ENCODE measurements around the gene MYBBP1A. TPM values are rescaled to one million over a fixed set of nuclear protein-coding genes. Genes with fewer than 3 reads are reported as not detected.

Gene MYBBP1A
- total and polyA plus RNA-seq, 2 of the 4 experiments (the other 2 are of a cell fraction): 22.6 to 45.9 TPM

- Histone ChIP-seq H4K20me1 (ENCODE audit: insufficient read depth, low read length) (no peaks in the 10 kb centered on the region), H3K9ac (ENCODE audit: low read depth, low read length) (no peak overlapping the region), H3K4ac (ENCODE audit: low read depth, low read length) (no peak overlapping the region), H2BK15ac (ENCODE audit: low read depth, low read length) (no peak overlapping the region), H3K36me3 (ENCODE audit: control insufficient read depth, insufficient read depth, low read length) (no peaks in the 10 kb centered on the region), H3K56ac (ENCODE audit: extremely low read depth, insufficient read depth, low read length) (no peak overlapping the region), H2BK20ac (ENCODE audit: low read depth, low read length) (no peak overlapping the region), H4K5ac (ENCODE audit: low read depth, low read length) (no peak overlapping the region), H2AK9ac (replicated peaks; ENCODE audit: low read depth, low read length, poor library complexity) (no peak overlapping the region), H3K23ac (ENCODE audit: low read depth, low read length) (no peak overlapping the region), H3K79me1 (ENCODE audit: low read depth in 1 of 2, low read length in 2 of 2) (no peaks in the 10 kb centered on the region), H3K9me1 (ENCODE audit: insufficient read depth, low read length) (no peaks in the 10 kb centered on the region), H3K4me1 (ENCODE audit: control insufficient read depth, insufficient read depth, low read length) (peaks cover 1% of the 10 kb centered on the region; the same call in 1 of the 2 replicates), H3K9me3 (ENCODE audit: control insufficient read depth, insufficient read depth, low read length) (no peaks in the 10 kb centered on the region), H4K91ac (ENCODE audit: insufficient read depth, low read depth, low read length) (no peak overlapping the region), H3K4me3 (ENCODE audit: insufficient read depth, low read depth, low read length) (no peak overlapping the region), H4K8ac (ENCODE audit: low read depth in 2 of 2, low read length in 2 of 2) (no peak overlapping the region), H3K18ac (ENCODE audit: low read depth, low read length) (no peak overlapping the region), H3K27ac (ENCODE audit: insufficient read depth, low read length) (no peak overlapping the region), H3K4me2 (ENCODE audit: low read depth, low read length) (no peak overlapping the region), H2AK5ac (ENCODE audit: low read depth, low read length) (no peak overlapping the region), H3K27me3 (ENCODE audit: control insufficient read depth, insufficient read depth, low read length) (peaks cover 42% of the 10 kb centered on the region), H2AFZ (replicated peaks; ENCODE audit: low read length, poor library complexity) (no peak overlapping the region), H2BK5ac (ENCODE audit: low read depth, low read length, poor library complexity, severe bottlenecking) (peak overlapping the region; percentile 62), H3K14ac (replicated peaks; ENCODE audit: low read depth, low read length) (no peak overlapping the region), H2BK120ac (ENCODE audit: low read depth, low read length) (no peak overlapping the region)
- ChIA-PET POLR2A (ENCODE audit: unreplicated experiment) (no interaction called here), CTCF (no interaction called here)
- dilution Hi-C loops (cut with HindIII; ENCODE audit: low sequenced_read_pairs, unreplicated experiment): no loop called here
- DNase-seq (no peak), ATAC-seq (ENCODE audit: low read depth) (no peak)
- no TSS peak for BruUV-seq (replicated peaks)
- TF ChIP-seq RAD21 (IDR thresholded peaks at IDR 0.05; ENCODE audit: low read length) (no peak), RFX5 (IDR thresholded peaks at IDR 0.05; ENCODE audit: low read depth, low read length) (no peak), BHLHE40 (IDR thresholded peaks at IDR 0.05; ENCODE audit: low read depth, low read length) (no peak), ELK1 (IDR thresholded peaks at IDR 0.05; ENCODE audit: borderline replicate concordance, low read depth, low read length) (no peak), CHD1 (IDR thresholded peaks at IDR 0.05; ENCODE audit: low read depth, low read length) (no peak), MXI1 (IDR thresholded peaks at IDR 0.05; ENCODE audit: borderline replicate concordance, low read depth, low read length) (no peak), POLR2A (IDR thresholded peaks at IDR 0.05; ENCODE audit: low read depth, low read length) (no peak)
- TF ChIP-seq, protein P1, sequence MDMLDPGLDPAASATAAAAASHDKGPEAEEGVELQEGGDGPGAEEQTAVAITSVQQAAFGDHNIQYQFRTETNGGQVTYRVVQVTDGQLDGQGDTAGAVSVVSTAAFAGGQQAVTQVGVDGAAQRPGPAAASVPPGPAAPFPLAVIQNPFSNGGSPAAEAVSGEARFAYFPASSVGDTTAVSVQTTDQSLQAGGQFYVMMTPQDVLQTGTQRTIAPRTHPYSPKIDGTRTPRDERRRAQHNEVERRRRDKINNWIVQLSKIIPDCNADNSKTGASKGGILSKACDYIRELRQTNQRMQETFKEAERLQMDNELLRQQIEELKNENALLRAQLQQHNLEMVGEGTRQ (IDR thresholded peaks at IDR 0.05; ENCODE audit: low read depth, low read length): no peak
- in situ Hi-C loops (cut with MboI; ENCODE audit: low sequenced_read_pairs): loop anchor here (10.0 kb wide), 1 partner anchor 312 kb away; no protein-coding TSS in a partner anchor
- WGBS, 2 experiments (ENCODE audit: extremely low coverage in 2 of 2, insufficient read length in 1 of 2): 100% methylated on average over 1 of the region's 4 CpGs; no CpG with 5 or more reads in 1 of the 2 experiments
- intact Hi-C loops (cut with micrococcal nuclease): no loop called here
Observed at GRCh38 chr17:4573115-4573514, 17.9 kb upstream of the MYBBP1A start.
